Nephron (organoid): ENCODE measurements around the gene DDIAS.

Experiments
- H3K27ac Mint-ChIP-seq, 3 experiments: 2 replicates each; pipeline ENCODE4 v1.8.0; 2020; ENCODE audit warnings: mixed read lengths in 3 of 3, mild to moderate bottlenecking in 2 of 3, moderate library complexity in 1 of 3
- H3K27me3 Mint-ChIP-seq: 2 replicates; pipeline ENCODE4 v1.8.0; 2021; ENCODE audit warnings: low read depth, mild to moderate bottlenecking, moderate library complexity, mixed read lengths
- H3K36me3 Mint-ChIP-seq: 2 replicates; pipeline ENCODE4 v1.8.0; 2020; ENCODE audit warnings: low read depth, mixed read lengths
- H3K4me1 Mint-ChIP-seq: 2 replicates; pipeline ENCODE4 v1.8.0; 2020; ENCODE audit warnings: mixed read lengths
- H3K4me3 Mint-ChIP-seq, 3 experiments: 2 replicates each; pipeline ENCODE4 v1.8.0; 2020; ENCODE audit warnings: mild to moderate bottlenecking in 3 of 3, mixed read lengths in 3 of 3, moderate library complexity in 2 of 3
- H3K9me3 Mint-ChIP-seq: 2 replicates; pipeline ENCODE4 v1.8.0; 2020; ENCODE audit warnings: mixed read lengths
- TF ChIP-seq, protein P1 (sequence below), 3 experiments: fragments of 200-600 bp; sonication (generic); IDR thresholded peaks; one replicate each; pipeline ENCODE4 v1.5.0; 2021; ENCODE audit warnings: antibody characterized with exemption in 3 of 3; ENCODE audit not compliant: unreplicated experiment in 3 of 3

DDIAS gene

GRCh38 chr11:82873919-82874333 is 27.6 kb upstream of the DDIAS start:
- H3K27me3 Mint-ChIP-seq: no peaks in the 10 kb centered on the region
- TF ChIP-seq, protein P1, sequence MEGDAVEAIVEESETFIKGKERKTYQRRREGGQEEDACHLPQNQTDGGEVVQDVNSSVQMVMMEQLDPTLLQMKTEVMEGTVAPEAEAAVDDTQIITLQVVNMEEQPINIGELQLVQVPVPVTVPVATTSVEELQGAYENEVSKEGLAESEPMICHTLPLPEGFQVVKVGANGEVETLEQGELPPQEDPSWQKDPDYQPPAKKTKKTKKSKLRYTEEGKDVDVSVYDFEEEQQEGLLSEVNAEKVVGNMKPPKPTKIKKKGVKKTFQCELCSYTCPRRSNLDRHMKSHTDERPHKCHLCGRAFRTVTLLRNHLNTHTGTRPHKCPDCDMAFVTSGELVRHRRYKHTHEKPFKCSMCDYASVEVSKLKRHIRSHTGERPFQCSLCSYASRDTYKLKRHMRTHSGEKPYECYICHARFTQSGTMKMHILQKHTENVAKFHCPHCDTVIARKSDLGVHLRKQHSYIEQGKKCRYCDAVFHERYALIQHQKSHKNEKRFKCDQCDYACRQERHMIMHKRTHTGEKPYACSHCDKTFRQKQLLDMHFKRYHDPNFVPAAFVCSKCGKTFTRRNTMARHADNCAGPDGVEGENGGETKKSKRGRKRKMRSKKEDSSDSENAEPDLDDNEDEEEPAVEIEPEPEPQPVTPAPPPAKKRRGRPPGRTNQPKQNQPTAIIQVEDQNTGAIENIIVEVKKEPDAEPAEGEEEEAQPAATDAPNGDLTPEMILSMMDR (IDR thresholded peaks at IDR 0.05; ENCODE audit: unreplicated experiment in 3 of 3): no peak
- peaks cover 19% of the 10 kb centered on the region for H3K9me3 Mint-ChIP-seq
- H3K27ac Mint-ChIP-seq: no peak overlapping the region
- no peak overlapping the region for H3K4me3 Mint-ChIP-seq
- H3K36me3 Mint-ChIP-seq: peaks cover 40% of the 10 kb centered on the region
- H3K4me1 Mint-ChIP-seq: no peaks in the 10 kb centered on the region

- Mint-ChIP-seq H3K4me1 (no peaks in the 10 kb centered on the region), H3K4me3 (no peak overlapping the region), H3K27me3 (no peaks in the 10 kb centered on the region), H3K27ac (peak overlapping the region in 1 of 3 experiments; percentile 87), H3K36me3 (peaks cover 50% of the 10 kb centered on the region), H3K9me3 (peaks cover 23% of the 10 kb centered on the region)
- TF ChIP-seq, protein P1 (IDR thresholded peaks at IDR 0.05; ENCODE audit: unreplicated experiment in 3 of 3): no peak
These were observed 26.7 kb upstream of the DDIAS start for GRCh38 chr11:82874646-82875523.

GRCh38 chr11:82883853-82884252 is 17.7 kb upstream of the DDIAS start:
- Mint-ChIP-seq H3K4me1 (no peaks in the 10 kb centered on the region), H3K27me3 (no peaks in the 10 kb centered on the region), H3K27ac (no peak overlapping the region), H3K9me3 (peaks cover 14% of the 10 kb centered on the region), H3K36me3 (peaks cover 42% of the 10 kb centered on the region), H3K4me3 (no peak overlapping the region)
- TF ChIP-seq, protein P1 (IDR thresholded peaks at IDR 0.05; ENCODE audit: unreplicated experiment in 3 of 3): no peak

GRCh38 chr11:82889133-82890001 is 12.2 kb upstream of the DDIAS start:
- Mint-ChIP-seq H3K36me3 (peaks cover 4% of the 10 kb centered on the region), H3K27ac (no peak overlapping the region), H3K27me3 (no peaks in the 10 kb centered on the region), H3K4me3 (no peak overlapping the region), H3K9me3 (no peaks in the 10 kb centered on the region), H3K4me1 (no peaks in the 10 kb centered on the region)
- TF ChIP-seq, protein P1 (IDR thresholded peaks at IDR 0.05; ENCODE audit: unreplicated experiment in 3 of 3): no peak

- H3K4me1 Mint-ChIP-seq: no peaks in the 10 kb centered on the region
- no peak overlapping the region for H3K4me3 Mint-ChIP-seq
- no peaks in the 10 kb centered on the region for H3K9me3 Mint-ChIP-seq
- no peak overlapping the region for H3K27ac Mint-ChIP-seq
- peaks cover 4% of the 10 kb centered on the region for H3K36me3 Mint-ChIP-seq
- TF ChIP-seq, protein P1 (IDR thresholded peaks at IDR 0.05; ENCODE audit: unreplicated experiment in 3 of 3): no peak
- no peaks in the 10 kb centered on the region for H3K27me3 Mint-ChIP-seq
These were observed 11.6 kb upstream of the DDIAS start for GRCh38 chr11:82890002-82890341.
